GM18520 (cell line): ENCODE data around the gene HS1BP3.

Experiments used
- ATAC-seq: cut with Tn5 transposase; IDR thresholded peaks from one replicate; pipeline ENCODE4 v1.9.1; 2021; ENCODE audit not compliant: unreplicated experiment

The HS1BP3 gene

GRCh38 chr2:20588918-20589871, 61.7 kb downstream of the HS1BP3 start:
- ATAC-seq = no peak

GRCh38 chr2:20585710-20586594, 64.9 kb downstream of the HS1BP3 start:
- ATAC-seq = no peak

- ATAC-seq = no peak
Observed at GRCh38 chr2:20585359-20585709, 65.6 kb downstream of the HS1BP3 start.

- no peak for ATAC-seq
Observed at GRCh38 chr2:20584399-20585358, 66.2 kb downstream of the HS1BP3 start.

GRCh38 chr2:20584045-20584398, 66.9 kb downstream of the HS1BP3 start:
- ATAC-seq = no peak

- ATAC-seq = no peak
Observed at GRCh38 chr2:20583425-20583881, 67.4 kb downstream of the HS1BP3 start.

- no peak for ATAC-seq
Observed at GRCh38 chr2:20582600-20583221, 68.2 kb downstream of the HS1BP3 start.

GRCh38 chr2:20580690-20581437, 70.0 kb downstream of the HS1BP3 start:
- no peak for ATAC-seq

- ATAC-seq = no peak
Observed at GRCh38 chr2:20579866-20580265, 71.0 kb downstream of the HS1BP3 start.

GRCh38 chr2:20578895-20579825, 71.7 kb downstream of the HS1BP3 start:
- ATAC-seq = peak; percentile 41

- no peak for ATAC-seq
Observed at GRCh38 chr2:20578266-20578894, 72.5 kb downstream of the HS1BP3 start.

GRCh38 chr2:20577495-20578235, 73.2 kb downstream of the HS1BP3 start:
- ATAC-seq = no peak

- peak; percentile 76 for ATAC-seq
Observed at GRCh38 chr2:20576598-20577115, 74.2 kb downstream of the HS1BP3 start.

- no peak for ATAC-seq
Observed at GRCh38 chr2:20575935-20576597, 74.8 kb downstream of the HS1BP3 start.

GRCh38 chr2:20575414-20575813, 75.5 kb downstream of the HS1BP3 start:
- no peak for ATAC-seq

- no peak for ATAC-seq
Observed at GRCh38 chr2:20574930-20575329, 76.0 kb downstream of the HS1BP3 start.
